AG09309 (cell line): ENCODE results near the gene SCMH1.

Experiments used
- DNase-seq: peaks from one replicate; pipeline ENCODE4 v3.0.0-alpha.2; 2010; ENCODE audit warnings: low read depth
- H3K4me3 ChIP-seq: 2 replicates; pipeline ENCODE4 v1.5.1; 2011; ENCODE audit warnings: mild to moderate bottlenecking, low read depth, low read length, moderate library complexity; ENCODE audit not compliant: control insufficient read depth
- CTCF ChIP-seq: IDR thresholded peaks from 2 replicates; pipeline ENCODE4 v1.5.1; 2011; ENCODE audit warnings: mild to moderate bottlenecking, low read depth, low read length, inconsistent platforms; ENCODE audit not compliant: insufficient read depth, control insufficient read depth; ENCODE audit errors: missing control alignments

Gene SCMH1

GRCh38 chr1:41161846-41162245 is 80.3 kb downstream of the SCMH1 start:
- no peak overlapping the region for H3K4me3 ChIP-seq
- no peak for TF ChIP-seq CTCF
- no peak for DNase-seq

- no peak overlapping the region for H3K4me3 ChIP-seq
- DNase-seq, result no peak
- TF ChIP-seq CTCF, result no peak
Measured at GRCh38 chr1:41160498-41161110, 81.5 kb downstream of the SCMH1 start.

GRCh38 chr1:41158966-41159365 is 83.1 kb downstream of the SCMH1 start:
- H3K4me3 ChIP-seq, result no peak overlapping the region
- DNase-seq, result no peak
- TF ChIP-seq CTCF, result no peak

GRCh38 chr1:41158147-41158875 is 83.8 kb downstream of the SCMH1 start:
- no peak for DNase-seq
- TF ChIP-seq CTCF, result no peak
- no peak overlapping the region for H3K4me3 ChIP-seq

GRCh38 chr1:41155105-41155504 is 87.0 kb downstream of the SCMH1 start:
- H3K4me3 ChIP-seq, result no peak overlapping the region
- no peak for DNase-seq
- no peak for TF ChIP-seq CTCF

- no peak for DNase-seq
- H3K4me3 ChIP-seq, result no peak overlapping the region
- TF ChIP-seq CTCF, result no peak
Measured at GRCh38 chr1:41153750-41154274, 88.3 kb downstream of the SCMH1 start.
